Neural cell (in vitro differentiated cells): ENCODE data around the gene DCUN1D3.

Source experiments
- CTCF ChIP-seq: fragments of 450-650 bp; IDR thresholded peaks from 2 replicates; pipeline ENCODE4 v1.5.1; 2014; ENCODE audit warnings: antibody characterized with exemption, mild to moderate bottlenecking, moderate library complexity; ENCODE audit not compliant: poor library complexity, severe bottlenecking
- EP300 ChIP-seq: fragments of 450-650 bp; conservative IDR thresholded peaks from 2 replicates; pipeline ENCODE4 v1.6.1; 2014; ENCODE audit warnings: antibody characterized with exemption, mild to moderate bottlenecking, moderate library complexity; ENCODE audit not compliant: poor library complexity, severe bottlenecking
- EZH2 ChIP-seq: fragments of 200-600, 300-800 bp; shearing (Covaris generic), sonication (generic); IDR thresholded peaks from 2 replicates; pipeline ENCODE4 v1.6.1; 2014; ENCODE audit warnings: antibody characterized with exemption, low read length, borderline replicate concordance, mild to moderate bottlenecking; ENCODE audit not compliant: insufficient read depth, poor library complexity, severe bottlenecking
- MXI1 ChIP-seq: fragments of 450-650 bp; conservative IDR thresholded peaks from 2 replicates; pipeline ENCODE4 v1.6.1; 2014; ENCODE audit warnings: antibody characterized with exemption, mild to moderate bottlenecking; ENCODE audit not compliant: poor library complexity, severe bottlenecking
- POLR2AphosphoS5 ChIP-seq: IDR thresholded peaks from 2 replicates; pipeline ENCODE4 v1.6.1; 2012
- RAD21 ChIP-seq: fragments of 450-650 bp; conservative IDR thresholded peaks from 2 replicates; pipeline ENCODE4 v1.6.1; 2014; ENCODE audit warnings: antibody characterized with exemption, mild to moderate bottlenecking, moderate library complexity
- SMC3 ChIP-seq: fragments of 450-650 bp; conservative IDR thresholded peaks from 2 replicates; pipeline ENCODE4 v1.6.1; 2014; ENCODE audit warnings: antibody characterized with exemption, mild to moderate bottlenecking, moderate library complexity; ENCODE audit not compliant: poor library complexity
- TAF1 ChIP-seq: IDR thresholded peaks from 2 replicates; pipeline ENCODE4 v1.6.1; 2012; ENCODE audit warnings: low read depth
- TF ChIP-seq, protein P1 (sequence below): IDR thresholded peaks from 2 replicates; pipeline ENCODE4 v1.6.1; 2012; ENCODE audit warnings: borderline replicate concordance

DNA sequence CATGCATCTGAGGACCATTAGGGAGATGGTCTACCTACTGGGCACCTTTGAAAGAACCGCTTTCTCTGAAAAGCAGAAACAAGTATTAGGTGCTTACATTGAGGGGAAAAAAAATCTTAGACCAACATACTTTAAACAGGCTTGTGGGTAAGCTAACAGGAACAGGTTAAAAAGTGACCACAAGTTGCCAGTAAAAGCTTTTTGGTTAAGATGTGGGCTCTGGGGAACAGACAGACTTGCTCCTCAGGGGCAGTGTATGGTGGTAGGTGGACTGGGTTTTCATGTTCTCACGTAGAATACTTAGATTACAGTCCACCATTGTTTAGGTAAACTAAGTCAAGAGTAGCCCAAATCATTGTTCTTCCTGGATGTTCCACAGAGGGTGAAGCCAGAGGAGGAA is 52.6 kb downstream of the DCUN1D3 start:
- TF ChIP-seq CTCF = no peak
- no peak for TF ChIP-seq EP300
- no peak for TF ChIP-seq EZH2
- TF ChIP-seq, protein P1, sequence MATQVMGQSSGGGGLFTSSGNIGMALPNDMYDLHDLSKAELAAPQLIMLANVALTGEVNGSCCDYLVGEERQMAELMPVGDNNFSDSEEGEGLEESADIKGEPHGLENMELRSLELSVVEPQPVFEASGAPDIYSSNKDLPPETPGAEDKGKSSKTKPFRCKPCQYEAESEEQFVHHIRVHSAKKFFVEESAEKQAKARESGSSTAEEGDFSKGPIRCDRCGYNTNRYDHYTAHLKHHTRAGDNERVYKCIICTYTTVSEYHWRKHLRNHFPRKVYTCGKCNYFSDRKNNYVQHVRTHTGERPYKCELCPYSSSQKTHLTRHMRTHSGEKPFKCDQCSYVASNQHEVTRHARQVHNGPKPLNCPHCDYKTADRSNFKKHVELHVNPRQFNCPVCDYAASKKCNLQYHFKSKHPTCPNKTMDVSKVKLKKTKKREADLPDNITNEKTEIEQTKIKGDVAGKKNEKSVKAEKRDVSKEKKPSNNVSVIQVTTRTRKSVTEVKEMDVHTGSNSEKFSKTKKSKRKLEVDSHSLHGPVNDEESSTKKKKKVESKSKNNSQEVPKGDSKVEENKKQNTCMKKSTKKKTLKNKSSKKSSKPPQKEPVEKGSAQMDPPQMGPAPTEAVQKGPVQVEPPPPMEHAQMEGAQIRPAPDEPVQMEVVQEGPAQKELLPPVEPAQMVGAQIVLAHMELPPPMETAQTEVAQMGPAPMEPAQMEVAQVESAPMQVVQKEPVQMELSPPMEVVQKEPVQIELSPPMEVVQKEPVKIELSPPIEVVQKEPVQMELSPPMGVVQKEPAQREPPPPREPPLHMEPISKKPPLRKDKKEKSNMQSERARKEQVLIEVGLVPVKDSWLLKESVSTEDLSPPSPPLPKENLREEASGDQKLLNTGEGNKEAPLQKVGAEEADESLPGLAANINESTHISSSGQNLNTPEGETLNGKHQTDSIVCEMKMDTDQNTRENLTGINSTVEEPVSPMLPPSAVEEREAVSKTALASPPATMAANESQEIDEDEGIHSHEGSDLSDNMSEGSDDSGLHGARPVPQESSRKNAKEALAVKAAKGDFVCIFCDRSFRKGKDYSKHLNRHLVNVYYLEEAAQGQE = no peak
- no peak for TF ChIP-seq POLR2AphosphoS5
- TF ChIP-seq RAD21 = no peak
- no peak for TF ChIP-seq SMC3
- no peak for TF ChIP-seq MXI1
- no peak for TF ChIP-seq TAF1
